Measurements from ENCODE around the gene TBCD.

Gene TBCD

DNA sequence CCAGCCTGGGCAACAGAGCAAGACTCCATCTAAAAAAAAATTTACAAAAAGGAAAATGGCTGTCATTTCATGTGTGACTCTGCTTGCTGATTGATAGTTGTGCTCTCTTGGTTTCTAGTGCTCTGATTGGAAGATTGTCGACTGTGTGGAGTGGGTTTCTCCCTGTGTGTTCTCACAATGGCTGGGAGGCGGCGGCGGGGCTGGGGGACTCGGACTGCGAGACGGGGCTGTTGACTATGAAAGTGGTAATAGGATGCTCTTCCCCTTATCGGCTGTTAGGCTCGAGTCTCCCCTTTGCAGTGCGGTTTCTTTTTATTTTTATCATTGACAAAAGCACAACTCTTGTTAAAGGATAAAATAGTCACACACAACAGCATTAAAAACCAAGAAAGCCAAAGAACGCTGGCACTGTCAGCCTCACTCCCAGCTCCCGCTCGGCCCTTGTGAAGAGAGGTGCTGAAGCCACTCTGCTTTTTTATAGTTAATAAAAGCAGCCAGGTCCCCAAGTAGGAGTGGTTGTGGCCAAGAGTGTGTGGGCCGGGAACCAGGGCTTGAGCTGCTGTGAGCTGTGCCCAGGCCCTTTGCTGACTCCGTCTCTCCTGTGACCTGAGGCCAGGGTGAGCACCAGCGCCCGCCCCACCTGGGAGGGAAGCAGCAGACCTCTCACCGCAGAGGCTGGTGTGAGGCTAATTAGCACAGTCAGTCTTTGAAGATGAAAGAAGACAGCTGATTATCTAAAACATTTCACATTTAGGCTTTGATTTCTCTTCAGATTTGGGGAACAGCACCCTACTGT lies 36.5 kb downstream of the TBCD start:
- no peak overlapping the region for H2AFZ ChIP-seq (ENCODE audit: low read depth, low read length, severe bottlenecking)
- no peaks in the 10 kb centered on the region for H3K36me3 ChIP-seq (ENCODE audit: low read length)
- H3F3A ChIP-seq (ENCODE audit: insufficient read depth): no peaks in the 10 kb centered on the region
- no peaks in the 10 kb centered on the region for H3K27me3 ChIP-seq (ENCODE audit: low read length)
- no peaks in the 10 kb centered on the region for H3K9me2 ChIP-seq (replicated peaks; ENCODE audit: insufficient read depth, low read length)
- no peak overlapping the region for H3K27ac ChIP-seq (ENCODE audit: low read depth, low read length)
- H3K9me3 ChIP-seq (ENCODE audit: insufficient read depth, low read length): no peaks in the 10 kb centered on the region
- H3K9ac ChIP-seq (ENCODE audit: low read length): no peak overlapping the region
- TF ChIP-seq, protein P1, sequence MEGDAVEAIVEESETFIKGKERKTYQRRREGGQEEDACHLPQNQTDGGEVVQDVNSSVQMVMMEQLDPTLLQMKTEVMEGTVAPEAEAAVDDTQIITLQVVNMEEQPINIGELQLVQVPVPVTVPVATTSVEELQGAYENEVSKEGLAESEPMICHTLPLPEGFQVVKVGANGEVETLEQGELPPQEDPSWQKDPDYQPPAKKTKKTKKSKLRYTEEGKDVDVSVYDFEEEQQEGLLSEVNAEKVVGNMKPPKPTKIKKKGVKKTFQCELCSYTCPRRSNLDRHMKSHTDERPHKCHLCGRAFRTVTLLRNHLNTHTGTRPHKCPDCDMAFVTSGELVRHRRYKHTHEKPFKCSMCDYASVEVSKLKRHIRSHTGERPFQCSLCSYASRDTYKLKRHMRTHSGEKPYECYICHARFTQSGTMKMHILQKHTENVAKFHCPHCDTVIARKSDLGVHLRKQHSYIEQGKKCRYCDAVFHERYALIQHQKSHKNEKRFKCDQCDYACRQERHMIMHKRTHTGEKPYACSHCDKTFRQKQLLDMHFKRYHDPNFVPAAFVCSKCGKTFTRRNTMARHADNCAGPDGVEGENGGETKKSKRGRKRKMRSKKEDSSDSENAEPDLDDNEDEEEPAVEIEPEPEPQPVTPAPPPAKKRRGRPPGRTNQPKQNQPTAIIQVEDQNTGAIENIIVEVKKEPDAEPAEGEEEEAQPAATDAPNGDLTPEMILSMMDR (IDR thresholded peaks at IDR 0.05; ENCODE audit: insufficient read depth, low read length, poor library complexity, severe bottlenecking): no peak
- TF ChIP-seq EZH2phosphoT487 (conservative IDR thresholded peaks at IDR 0.05; ENCODE audit: low read length): no peak
- H4K20me1 ChIP-seq (ENCODE audit: low read depth, low read length): no peaks in the 10 kb centered on the region
- H3K79me2 ChIP-seq (ENCODE audit: insufficient read depth, low read length): no peaks in the 10 kb centered on the region; the same call in 1 of the 2 replicates
- no peak overlapping the region for H3K4me2 ChIP-seq (ENCODE audit: low read depth, low read length, poor library complexity, severe bottlenecking)
- H3K4me3 ChIP-seq (ENCODE audit: insufficient read depth, low read length, poor library complexity, severe bottlenecking): no peak overlapping the region

DNA sequence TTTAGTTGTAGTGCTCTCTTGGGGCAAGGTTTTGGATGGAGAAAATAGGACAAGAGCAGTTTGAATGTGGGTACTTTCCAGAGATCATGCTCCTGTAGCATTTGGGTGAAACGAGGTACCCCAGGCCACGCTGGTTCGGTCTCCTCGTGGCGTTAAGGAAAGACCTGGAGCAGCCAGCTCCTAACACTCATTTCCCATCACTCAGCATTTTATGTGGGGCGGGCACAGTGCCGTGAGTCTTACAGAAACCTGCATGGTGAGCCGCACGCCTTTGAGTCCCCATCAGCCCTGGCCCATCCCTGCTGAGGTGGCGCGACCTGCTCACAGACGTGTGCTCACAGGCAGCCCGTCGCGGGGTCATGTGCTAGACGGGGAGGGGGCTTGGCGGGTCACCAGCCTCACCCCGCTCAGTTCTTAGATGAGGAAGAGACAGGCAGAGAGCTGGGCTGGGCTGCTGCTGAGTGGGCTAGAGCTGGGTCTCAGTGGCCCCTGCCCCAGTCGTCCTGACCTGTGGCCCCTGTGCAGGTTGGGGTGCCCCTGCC lies 37.3 kb downstream of the TBCD start:
- Histone ChIP-seq H3K9me2 (replicated peaks; ENCODE audit: insufficient read depth, low read length) (no peaks in the 10 kb centered on the region), H3K36me3 (ENCODE audit: low read length) (no peaks in the 10 kb centered on the region), H4K20me1 (ENCODE audit: low read depth, low read length) (no peaks in the 10 kb centered on the region), H2AFZ (ENCODE audit: low read depth, low read length, severe bottlenecking) (no peak overlapping the region), H3F3A (ENCODE audit: insufficient read depth) (no peaks in the 10 kb centered on the region), H3K4me3 (ENCODE audit: insufficient read depth, low read length, poor library complexity, severe bottlenecking) (no peak overlapping the region), H3K27ac (ENCODE audit: low read depth, low read length) (no peak overlapping the region), H3K79me2 (ENCODE audit: insufficient read depth, low read length) (peaks cover under 1% of the 10 kb centered on the region; the same call in 1 of the 2 replicates), H3K9ac (ENCODE audit: low read length) (no peak overlapping the region), H3K27me3 (ENCODE audit: low read length) (no peaks in the 10 kb centered on the region), H3K4me2 (ENCODE audit: low read depth, low read length, poor library complexity, severe bottlenecking) (no peak overlapping the region), H3K9me3 (ENCODE audit: insufficient read depth, low read length) (no peaks in the 10 kb centered on the region)
- TF ChIP-seq EZH2phosphoT487 (conservative IDR thresholded peaks at IDR 0.05; ENCODE audit: low read length): no peak
- TF ChIP-seq, protein P1 (IDR thresholded peaks at IDR 0.05; ENCODE audit: insufficient read depth, low read length, poor library complexity, severe bottlenecking): no peak

DNA sequence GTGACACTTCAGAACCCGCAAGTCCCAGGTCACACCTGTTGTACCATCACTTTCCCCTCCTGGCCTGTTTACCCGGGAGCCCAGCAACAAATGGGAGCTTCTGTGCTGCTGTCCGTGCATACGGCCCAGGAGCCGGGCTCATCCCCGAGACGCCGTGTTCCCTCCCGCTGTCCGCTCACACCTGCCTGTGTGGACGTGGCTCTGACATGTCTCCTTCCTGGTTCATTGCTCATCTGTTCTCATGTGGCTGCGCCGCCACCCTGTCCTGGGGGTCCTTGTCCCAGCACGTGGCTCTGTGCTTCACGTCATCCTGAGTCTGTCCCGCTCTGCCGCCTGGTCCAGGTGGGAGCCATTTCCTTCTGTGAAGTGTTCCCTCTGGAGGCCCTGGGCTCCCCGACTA lies 37.9 kb downstream of the TBCD start:
- no peak for TF ChIP-seq EZH2phosphoT487 (conservative IDR thresholded peaks at IDR 0.05; ENCODE audit: low read length)
- TF ChIP-seq, protein P1 (IDR thresholded peaks at IDR 0.05; ENCODE audit: insufficient read depth, low read length, poor library complexity, severe bottlenecking): no peak
- no peaks in the 10 kb centered on the region for H3K9me3 ChIP-seq (ENCODE audit: insufficient read depth, low read length)
- H3K36me3 ChIP-seq (ENCODE audit: low read length): no peaks in the 10 kb centered on the region
- no peak overlapping the region for H3K4me3 ChIP-seq (ENCODE audit: insufficient read depth, low read length, poor library complexity, severe bottlenecking)
- peaks cover 3% of the 10 kb centered on the region; the same call in 1 of the 2 replicates for H3K79me2 ChIP-seq (ENCODE audit: insufficient read depth, low read length)
- H3K4me2 ChIP-seq (ENCODE audit: low read depth, low read length, poor library complexity, severe bottlenecking): no peak overlapping the region
- H3F3A ChIP-seq (ENCODE audit: insufficient read depth): no peaks in the 10 kb centered on the region
- H2AFZ ChIP-seq (ENCODE audit: low read depth, low read length, severe bottlenecking): no peak overlapping the region
- no peak overlapping the region for H3K27ac ChIP-seq (ENCODE audit: low read depth, low read length)
- H3K9ac ChIP-seq (ENCODE audit: low read length): no peak overlapping the region
- no peaks in the 10 kb centered on the region for H4K20me1 ChIP-seq (ENCODE audit: low read depth, low read length)
- H3K27me3 ChIP-seq (ENCODE audit: low read length): no peaks in the 10 kb centered on the region
- H3K9me2 ChIP-seq (replicated peaks; ENCODE audit: insufficient read depth, low read length): no peaks in the 10 kb centered on the region
